NCI-H2029 treated with DMSO at 0.1 percent for 48 hours (cell line): ENCODE data around the gene RESP18.
"Not testable (repeated sequence)": the region's sequence is repeated elsewhere in the genome, so short reads cannot be mapped to it uniquely, and the experiment has no call there.

Source experiments
- DNase-seq: peaks from one replicate; lab custom pipeline; 2025; lab: John Stamatoyannopoulos, UW

The RESP18 gene

GRCh38 chr2:219325657-219326315 is 6.8 kb downstream of the RESP18 start:
- DNase-seq: no peak

GRCh38 chr2:219325136-219325535 is 7.4 kb downstream of the RESP18 start:
- no peak for DNase-seq

- no peak for DNase-seq
Observed at GRCh38 chr2:219323434-219323833, 9.1 kb downstream of the RESP18 start.

- no peak for DNase-seq
Observed at GRCh38 chr2:219314804-219315468, 17.6 kb downstream of the RESP18 start.

GRCh38 chr2:219312683-219313263 is 19.8 kb downstream of the RESP18 start:
- not testable (repeated sequence) for DNase-seq

- no peak for DNase-seq
Observed at GRCh38 chr2:219309278-219309677, 23.3 kb downstream of the RESP18 start, which contains the start of gene PTPRN. Gene PTPRN, minus strand, starts transcription at chr2:219309401. Its CDS starts 69 bp downstream, at chr2:219309332.

- DNase-seq: no peak
Observed at GRCh38 chr2:219308142-219309101, 24.1 kb downstream of the RESP18 start.

- DNase-seq: no peak
Observed at GRCh38 chr2:219306047-219306446, 26.5 kb downstream of the RESP18 start.

GRCh38 chr2:219304223-219304622 is 28.3 kb downstream of the RESP18 start:
- no peak for DNase-seq

- DNase-seq: no peak
Observed at GRCh38 chr2:219302412-219302968, 30.1 kb downstream of the RESP18 start.

- no peak for DNase-seq
Observed at GRCh38 chr2:219300022-219300421, 32.5 kb downstream of the RESP18 start.

GRCh38 chr2:219299372-219299760 is 33.2 kb downstream of the RESP18 start:
- DNase-seq: no peak

- peak; percentile 45 for DNase-seq
Observed at GRCh38 chr2:219298759-219299371, 33.7 kb downstream of the RESP18 start.

- DNase-seq: no peak
Observed at GRCh38 chr2:219297766-219298456, 34.6 kb downstream of the RESP18 start.

GRCh38 chr2:219296631-219297391 is 35.7 kb downstream of the RESP18 start:
- DNase-seq: no peak

- no peak for DNase-seq
Observed at GRCh38 chr2:219296142-219296541, 36.4 kb downstream of the RESP18 start.

GRCh38 chr2:219294356-219295351 is 37.9 kb downstream of the RESP18 start:
- DNase-seq: peak; percentile 35

- DNase-seq: no peak
Observed at GRCh38 chr2:219293736-219294231, 38.8 kb downstream of the RESP18 start.
